Immature natural killer cell (primary cell): ENCODE measurements around the gene DCLK1. TPM values are rescaled to one million over a fixed set of nuclear protein-coding genes. Genes with fewer than 3 reads are reported as not detected.

Source experiments
- DNase-seq, 3 donors: peaks; one replicate each; pipeline ENCODE4 v3.0.0; 2022; ENCODE audit warnings: mixed read lengths in 1 of 3
- H3K27ac Mint-ChIP-seq, 6 donors: one replicate each; pipeline ENCODE4 v1.8.0; 2020; ENCODE audit warnings: mixed read lengths in 6 of 6, mild to moderate bottlenecking in 5 of 6, inconsistent platforms in 4 of 6, moderate library complexity in 3 of 6
- H3K27me3 Mint-ChIP-seq, 3 donors: one replicate each; pipeline ENCODE4 v1.8.0; 2020 to 2021; ENCODE audit warnings: low read depth in 3 of 3, mild to moderate bottlenecking in 3 of 3, mixed read lengths in 3 of 3, moderate library complexity in 3 of 3, inconsistent platforms in 1 of 3
- H3K36me3 Mint-ChIP-seq, 3 donors: one replicate each; pipeline ENCODE4 v1.8.0; 2020; ENCODE audit warnings: mixed read lengths in 3 of 3, inconsistent platforms in 2 of 3, mild to moderate bottlenecking in 2 of 3
- H3K4me1 Mint-ChIP-seq, 2 donors: one replicate each; pipeline ENCODE4 v1.8.0; 2020; ENCODE audit warnings: inconsistent platforms in 2 of 2, mild to moderate bottlenecking in 2 of 2, mixed read lengths in 2 of 2, moderate library complexity in 1 of 2
- H3K4me3 Mint-ChIP-seq, 5 donors: one replicate each; pipeline ENCODE4 v1.8.0; 2020; ENCODE audit warnings: mild to moderate bottlenecking in 5 of 5, mixed read lengths in 5 of 5, inconsistent platforms in 3 of 5, moderate library complexity in 3 of 5
- H3K9me3 Mint-ChIP-seq, 6 donors: one replicate each; pipeline ENCODE4 v1.8.0; 2020; ENCODE audit warnings: mild to moderate bottlenecking in 6 of 6, mixed read lengths in 6 of 6, inconsistent platforms in 4 of 6, moderate library complexity in 3 of 6
- polyA plus RNA-seq, 3 donors: library from polyadenylated mRNA; unstranded; fragments of 300-500 nt; fragmentation: Illumina TruSeq; gene quantifications; one replicate each; pipeline ENCODE4 v1.2.3, GENCODE V29; 2021

The DCLK1 gene
- polyA plus RNA-seq, 3 donors from 2014 or later, result not detected

DNA sequence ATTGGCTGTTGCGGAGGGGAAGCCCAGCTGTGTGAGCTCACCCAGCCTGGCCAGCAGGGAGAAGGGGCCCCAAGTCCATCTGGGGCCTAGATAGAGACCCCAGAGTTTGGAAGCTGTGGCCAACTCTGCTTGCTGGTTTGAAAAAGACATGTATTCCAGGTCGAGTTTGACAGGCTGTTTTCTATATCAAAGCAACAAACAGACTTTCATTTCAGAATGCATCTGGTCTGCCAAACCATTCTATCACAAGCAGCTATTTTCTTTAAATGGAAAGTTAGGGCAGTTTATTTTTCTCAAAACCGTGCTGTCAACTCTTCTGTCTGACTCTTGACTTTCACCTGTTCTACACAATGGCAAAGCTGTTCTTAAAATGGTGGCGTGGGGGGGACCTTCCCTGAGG is 185.8 kb downstream of the DCLK1 start:
- H3K4me3 Mint-ChIP-seq, result no peak overlapping the region
- H3K36me3 Mint-ChIP-seq, result no peaks in the 10 kb centered on the region
- no peaks in the 10 kb centered on the region for H3K4me1 Mint-ChIP-seq
- no peak for DNase-seq
- no peak overlapping the region for H3K27ac Mint-ChIP-seq
- peaks cover 0 to 15% (median 6%) of the 10 kb centered on the region in 6 donors for H3K9me3 Mint-ChIP-seq
- peaks cover 0 to under 1% (median 0%) of the 10 kb centered on the region in 3 donors for H3K27me3 Mint-ChIP-seq

GRCh38 chr13:35941374-35941773 is 189.8 kb downstream of the DCLK1 start:
- Mint-ChIP-seq H3K36me3 (no peaks in the 10 kb centered on the region), H3K9me3 (peaks cover 0 to 36% (median 8%) of the 10 kb centered on the region in 6 donors), H3K4me3 (no peak overlapping the region), H3K27me3 (peaks cover 0 to 3% (median 2%) of the 10 kb centered on the region in 3 donors), H3K27ac (no peak overlapping the region), H3K4me1 (no peaks in the 10 kb centered on the region)
- DNase-seq, result no peak

- H3K36me3 Mint-ChIP-seq, result no peaks in the 10 kb centered on the region
- no peak overlapping the region for H3K4me3 Mint-ChIP-seq
- H3K27me3 Mint-ChIP-seq, result peaks cover 0 to 3% (median 2%) of the 10 kb centered on the region in 3 donors
- no peak for DNase-seq
- H3K27ac Mint-ChIP-seq, result no peak overlapping the region
- H3K9me3 Mint-ChIP-seq, result peaks cover 0 to 40% (median 8%) of the 10 kb centered on the region in 6 donors
- no peaks in the 10 kb centered on the region for H3K4me1 Mint-ChIP-seq
Measured at GRCh38 chr13:35940734-35941133, 190.4 kb downstream of the DCLK1 start.

GRCh38 chr13:35936246-35936978 is 194.8 kb downstream of the DCLK1 start:
- no peaks in the 10 kb centered on the region for H3K36me3 Mint-ChIP-seq
- peaks cover 0 to 5% (median 2%) of the 10 kb centered on the region in 3 donors for H3K27me3 Mint-ChIP-seq
- H3K9me3 Mint-ChIP-seq, result peaks cover 2 to 53% (median 17%) of the 10 kb centered on the region in 6 donors
- no peak overlapping the region for H3K4me3 Mint-ChIP-seq
- H3K4me1 Mint-ChIP-seq, result no peaks in the 10 kb centered on the region
- no peak overlapping the region for H3K27ac Mint-ChIP-seq
- DNase-seq, result no peak

- H3K27me3 Mint-ChIP-seq, result peaks cover 0 to 2% (median 1%) of the 10 kb centered on the region in 3 donors
- no peak overlapping the region for H3K4me3 Mint-ChIP-seq
- no peaks in the 10 kb centered on the region for H3K4me1 Mint-ChIP-seq
- no peak overlapping the region for H3K27ac Mint-ChIP-seq
- no peaks in the 10 kb centered on the region for H3K36me3 Mint-ChIP-seq
- peaks cover 2 to 33% (median 12%) of the 10 kb centered on the region in 6 donors for H3K9me3 Mint-ChIP-seq
- DNase-seq, result no peak
Measured at GRCh38 chr13:35930665-35931631, 200.2 kb downstream of the DCLK1 start.

- H3K4me3 Mint-ChIP-seq, result no peak overlapping the region
- no peak for DNase-seq
- H3K4me1 Mint-ChIP-seq, result no peaks in the 10 kb centered on the region
- peaks cover 0 to 1% (median 0%) of the 10 kb centered on the region in 3 donors for H3K27me3 Mint-ChIP-seq
- no peaks in the 10 kb centered on the region for H3K36me3 Mint-ChIP-seq
- H3K9me3 Mint-ChIP-seq, result peaks cover 0 to 14% (median 3%) of the 10 kb centered on the region in 6 donors
- no peak overlapping the region for H3K27ac Mint-ChIP-seq
Measured at GRCh38 chr13:35927567-35928021, 203.6 kb downstream of the DCLK1 start.

- peaks cover 0 to 8% (median 3%) of the 10 kb centered on the region in 6 donors for H3K9me3 Mint-ChIP-seq
- H3K27ac Mint-ChIP-seq, result no peak overlapping the region
- no peaks in the 10 kb centered on the region for H3K4me1 Mint-ChIP-seq
- no peaks in the 10 kb centered on the region for H3K36me3 Mint-ChIP-seq
- no peak overlapping the region for H3K4me3 Mint-ChIP-seq
- H3K27me3 Mint-ChIP-seq, result peaks cover 0 to 1% (median 0%) of the 10 kb centered on the region in 3 donors
- DNase-seq, result no peak
Measured at GRCh38 chr13:35926859-35927530, 204.2 kb downstream of the DCLK1 start.

- Mint-ChIP-seq H3K9me3 (peaks cover 0 to 12% (median 7%) of the 10 kb centered on the region in 6 donors), H3K36me3 (no peaks in the 10 kb centered on the region), H3K4me1 (no peaks in the 10 kb centered on the region), H3K27me3 (peaks cover 0 to 3% (median 1%) of the 10 kb centered on the region in 3 donors), H3K27ac (no peak overlapping the region), H3K4me3 (no peak overlapping the region)
- no peak for DNase-seq
Measured at GRCh38 chr13:35925669-35926068, 205.5 kb downstream of the DCLK1 start.

- peaks cover 0 to 3% (median 1%) of the 10 kb centered on the region in 3 donors for H3K27me3 Mint-ChIP-seq
- peaks cover 0 to 18% (median 6%) of the 10 kb centered on the region in 6 donors for H3K9me3 Mint-ChIP-seq
- H3K4me3 Mint-ChIP-seq, result no peak overlapping the region
- no peak for DNase-seq
- H3K27ac Mint-ChIP-seq, result no peak overlapping the region
- H3K4me1 Mint-ChIP-seq, result no peaks in the 10 kb centered on the region
- no peaks in the 10 kb centered on the region for H3K36me3 Mint-ChIP-seq
Measured at GRCh38 chr13:35923347-35923746, 207.8 kb downstream of the DCLK1 start.

DNA sequence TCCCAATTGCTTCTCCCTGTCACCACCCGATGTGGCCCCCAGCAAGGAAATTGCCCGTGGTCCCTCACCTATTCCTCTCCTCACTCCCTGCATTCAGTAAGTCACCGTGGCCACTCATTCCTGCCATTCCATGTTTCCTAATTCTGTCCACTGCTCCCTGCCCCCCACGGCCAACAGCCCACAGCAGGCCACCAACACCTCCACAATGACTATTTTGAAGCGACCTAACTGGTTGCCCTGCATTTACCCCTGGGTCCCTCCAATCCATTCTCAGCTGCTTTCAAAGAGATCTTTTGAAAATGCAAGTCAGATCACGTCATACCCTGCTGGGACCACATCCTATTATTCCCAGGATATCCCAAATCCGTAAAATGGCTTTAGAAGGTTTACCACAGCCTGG is 210.4 kb downstream of the DCLK1 start:
- DNase-seq, result no peak
- Mint-ChIP-seq H3K36me3 (no peaks in the 10 kb centered on the region), H3K4me1 (no peaks in the 10 kb centered on the region), H3K27me3 (peaks cover 0 to 3% (median 0%) of the 10 kb centered on the region in 3 donors), H3K27ac (no peak overlapping the region), H3K4me3 (no peak overlapping the region), H3K9me3 (peaks cover 0 to 18% (median 7%) of the 10 kb centered on the region in 6 donors)

DNA sequence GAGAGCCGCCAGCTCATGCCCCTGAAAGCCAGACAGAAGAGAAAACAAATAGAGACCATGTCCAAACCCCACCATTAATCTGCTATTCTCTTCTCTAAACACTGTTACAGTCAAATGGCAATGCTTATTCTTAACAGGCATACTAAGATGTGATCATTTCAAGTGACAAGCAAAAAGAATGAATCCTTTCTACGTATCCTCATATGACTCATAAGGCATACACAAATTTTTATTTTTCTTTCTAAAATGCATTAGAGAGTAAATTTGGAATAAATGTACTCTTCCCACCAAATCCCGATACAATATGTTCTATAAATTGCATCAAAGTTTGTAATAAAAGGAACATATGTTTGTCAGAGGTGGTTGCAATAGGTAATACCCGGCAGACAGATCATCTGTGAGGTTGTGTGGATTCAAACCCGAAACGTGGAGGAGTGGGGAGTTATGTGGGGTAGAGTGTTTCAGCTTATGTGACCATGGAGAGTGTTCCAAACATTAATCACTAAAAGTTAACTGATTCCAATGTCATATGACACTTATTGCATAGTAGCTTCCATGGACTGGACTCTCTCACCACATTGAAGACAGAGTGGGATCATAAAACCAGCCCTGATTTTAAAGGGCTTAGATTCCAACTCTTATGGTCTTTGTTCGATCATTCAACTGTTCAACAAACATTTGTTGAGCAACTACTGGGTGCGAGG is 213.1 kb downstream of the DCLK1 start:
- Mint-ChIP-seq H3K36me3 (no peaks in the 10 kb centered on the region), H3K4me1 (no peaks in the 10 kb centered on the region), H3K9me3 (peaks cover 0 to 14% (median 7%) of the 10 kb centered on the region in 6 donors), H3K27ac (no peak overlapping the region), H3K4me3 (no peak overlapping the region), H3K27me3 (peaks cover 0 to 3% (median 0%) of the 10 kb centered on the region in 3 donors)
- no peak for DNase-seq

DNA sequence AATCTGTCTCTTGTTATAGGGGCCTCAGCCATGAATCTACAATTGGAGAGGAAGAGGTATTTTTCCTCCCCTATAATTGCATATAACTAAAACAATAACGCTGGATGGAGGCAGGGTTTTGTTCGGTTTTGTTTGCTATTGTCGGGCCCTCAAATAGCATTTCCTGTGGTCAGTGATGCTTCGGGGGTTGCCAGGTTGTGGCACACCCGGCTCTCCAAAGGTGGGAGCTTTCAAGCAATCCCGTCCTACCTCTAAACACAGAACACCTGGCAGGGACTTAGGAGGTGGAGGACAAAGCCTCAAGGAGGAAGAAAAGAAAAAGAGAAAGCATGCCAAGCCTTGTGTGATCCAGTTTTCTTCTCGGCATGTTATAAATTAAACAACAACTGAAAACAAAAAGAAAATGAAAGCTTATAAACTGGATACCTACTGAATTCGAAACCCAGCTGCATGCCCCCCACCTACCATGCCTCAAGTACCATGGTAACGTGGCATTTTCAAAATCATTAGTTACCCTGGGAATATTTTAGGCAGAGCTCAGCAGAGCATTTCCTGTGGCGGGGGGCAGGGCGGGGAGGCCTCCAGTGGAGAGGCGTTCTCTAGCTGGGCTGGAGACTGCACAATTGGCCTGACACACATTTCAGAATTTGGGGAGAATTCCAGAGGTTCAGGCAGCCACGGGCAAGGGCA is 213.8 kb downstream of the DCLK1 start:
- no peak overlapping the region for H3K27ac Mint-ChIP-seq
- H3K9me3 Mint-ChIP-seq, result peaks cover 0 to 18% (median 7%) of the 10 kb centered on the region in 6 donors
- H3K4me3 Mint-ChIP-seq, result peak overlapping the region in 1 of 5 donors; percentile 18
- H3K36me3 Mint-ChIP-seq, result no peaks in the 10 kb centered on the region
- DNase-seq, result no peak
- H3K4me1 Mint-ChIP-seq, result no peaks in the 10 kb centered on the region
- H3K27me3 Mint-ChIP-seq, result peaks cover 0 to 3% (median 0%) of the 10 kb centered on the region in 3 donors
